Activated T-cell treated with anti-CD3 and anti-CD28 coated beads for 1 hour (primary cell): Measurements from ENCODE around the gene MRM2.
A peak's percentile ranks its signal among the peaks of the same experiment; 100 is the strongest.

Experiments
- DNase-seq: peaks from one replicate; pipeline ENCODE4 v3.0.0-alpha.2; 2020; ENCODE audit warnings: low read depth

Gene MRM2

GRCh38 chr7:2266911-2267310, 24.9 kb upstream of the MRM2 start:
- no peak for DNase-seq

- DNase-seq = no peak
These were observed 22.2 kb upstream of the MRM2 start for GRCh38 chr7:2264158-2264557.

GRCh38 chr7:2263176-2263575, 21.2 kb upstream of the MRM2 start:
- no peak for DNase-seq

GRCh38 chr7:2261611-2262010, 19.6 kb upstream of the MRM2 start:
- DNase-seq = peak; percentile 32

GRCh38 chr7:2260820-2261219, 18.8 kb upstream of the MRM2 start:
- no peak for DNase-seq

- no peak for DNase-seq
These were observed 17.5 kb upstream of the MRM2 start for GRCh38 chr7:2259480-2259879.

GRCh38 chr7:2258661-2259365, 16.8 kb upstream of the MRM2 start:
- no peak for DNase-seq

- DNase-seq = no peak
These were observed 15.6 kb upstream of the MRM2 start for GRCh38 chr7:2257651-2258050.

GRCh38 chr7:2257046-2257551, 15.1 kb upstream of the MRM2 start:
- no peak for DNase-seq

- no peak for DNase-seq
These were observed 14.5 kb upstream of the MRM2 start for GRCh38 chr7:2256306-2257045.

GRCh38 chr7:2255145-2256139, 13.4 kb upstream of the MRM2 start:
- no peak for DNase-seq

- DNase-seq = no peak
These were observed 12.6 kb upstream of the MRM2 start for GRCh38 chr7:2254429-2255144.

- DNase-seq = no peak
These were observed 11.7 kb upstream of the MRM2 start for GRCh38 chr7:2253525-2254244.

- no peak for DNase-seq
These were observed 11.0 kb upstream of the MRM2 start for GRCh38 chr7:2253021-2253420.

- DNase-seq = no peak
These were observed 10.1 kb upstream of the MRM2 start for GRCh38 chr7:2251841-2252771.

- DNase-seq = no peak
These were observed 9.4 kb upstream of the MRM2 start for GRCh38 chr7:2251381-2251780.

- DNase-seq = no peak
These were observed 7.8 kb upstream of the MRM2 start for GRCh38 chr7:2249744-2250323.

GRCh38 chr7:2248984-2249694, 7.1 kb upstream of the MRM2 start:
- DNase-seq = no peak
